GM21390 (cell line): ENCODE data around the gene FAM227A.
"Not testable (repeated sequence)": the region's sequence is repeated elsewhere in the genome, so short reads cannot be mapped to it uniquely, and the experiment has no call there.

Experiments used
- ATAC-seq: cut with Tn5 transposase; IDR thresholded peaks from one replicate; pipeline ENCODE4 v1.9.1; 2021; ENCODE audit not compliant: unreplicated experiment

FAM227A gene

GRCh38 chr22:38612217-38613006 lies 43.8 kb downstream of the FAM227A start:
- ATAC-seq = no peak

- no peak for ATAC-seq
Observed at GRCh38 chr22:38611559-38611958, 44.6 kb downstream of the FAM227A start.

- ATAC-seq = no peak
Observed at GRCh38 chr22:38610234-38610633, 46.0 kb downstream of the FAM227A start.

- ATAC-seq = no peak
Observed at GRCh38 chr22:38608992-38609750, 47.0 kb downstream of the FAM227A start.

- no peak for ATAC-seq
Observed at GRCh38 chr22:38607680-38608079, 48.5 kb downstream of the FAM227A start.

GRCh38 chr22:38602166-38602565 lies 54.0 kb downstream of the FAM227A start:
- ATAC-seq = no peak

- ATAC-seq = no peak
Observed at GRCh38 chr22:38601221-38601764, 54.9 kb downstream of the FAM227A start.

- ATAC-seq = no peak
Observed at GRCh38 chr22:38599466-38599865, 56.7 kb downstream of the FAM227A start.

GRCh38 chr22:38582923-38583322 lies 73.3 kb downstream of the FAM227A start:
- not testable (repeated sequence) for ATAC-seq

GRCh38 chr22:38578505-38578904 lies 77.7 kb downstream of the FAM227A start:
- no peak for ATAC-seq

GRCh38 chr22:38572065-38572464 lies 84.1 kb downstream of the FAM227A start:
- no peak for ATAC-seq

GRCh38 chr22:38570779-38571364 lies 85.3 kb downstream of the FAM227A start:
- ATAC-seq = no peak

- peak; percentile 48 for ATAC-seq
Observed at GRCh38 chr22:38569972-38570778, 86.0 kb downstream of the FAM227A start, which contains the start of gene DMC1. TSS of gene DMC1 (minus strand) at chr22:38570183. CDS start at chr22:38568256, 1,927 bp downstream.

GRCh38 chr22:38569181-38569971 lies 86.8 kb downstream of the FAM227A start:
- no peak for ATAC-seq

- ATAC-seq = no peak
Observed at GRCh38 chr22:38567531-38568285, 88.5 kb downstream of the FAM227A start.

GRCh38 chr22:38566726-38567504 lies 89.3 kb downstream of the FAM227A start:
- no peak for ATAC-seq

GRCh38 chr22:38565441-38565840 lies 90.8 kb downstream of the FAM227A start:
- no peak for ATAC-seq

GRCh38 chr22:38564669-38565068 lies 91.5 kb downstream of the FAM227A start:
- ATAC-seq = no peak
